ENCODE data around the gene TFB1M. TPM values are rescaled to one million over a fixed set of nuclear protein-coding genes. Genes with fewer than 3 reads are reported as not detected.
A peak's percentile ranks its signal among the peaks of the same experiment; 100 is the strongest.

Gene TFB1M
- total and polyA plus RNA-seq, 9 of the 15 experiments (the other 6 are each of a cell fraction or from before 2014, with no cell fraction given): 34.6 to 145 (median 40.4) TPM

DNA sequence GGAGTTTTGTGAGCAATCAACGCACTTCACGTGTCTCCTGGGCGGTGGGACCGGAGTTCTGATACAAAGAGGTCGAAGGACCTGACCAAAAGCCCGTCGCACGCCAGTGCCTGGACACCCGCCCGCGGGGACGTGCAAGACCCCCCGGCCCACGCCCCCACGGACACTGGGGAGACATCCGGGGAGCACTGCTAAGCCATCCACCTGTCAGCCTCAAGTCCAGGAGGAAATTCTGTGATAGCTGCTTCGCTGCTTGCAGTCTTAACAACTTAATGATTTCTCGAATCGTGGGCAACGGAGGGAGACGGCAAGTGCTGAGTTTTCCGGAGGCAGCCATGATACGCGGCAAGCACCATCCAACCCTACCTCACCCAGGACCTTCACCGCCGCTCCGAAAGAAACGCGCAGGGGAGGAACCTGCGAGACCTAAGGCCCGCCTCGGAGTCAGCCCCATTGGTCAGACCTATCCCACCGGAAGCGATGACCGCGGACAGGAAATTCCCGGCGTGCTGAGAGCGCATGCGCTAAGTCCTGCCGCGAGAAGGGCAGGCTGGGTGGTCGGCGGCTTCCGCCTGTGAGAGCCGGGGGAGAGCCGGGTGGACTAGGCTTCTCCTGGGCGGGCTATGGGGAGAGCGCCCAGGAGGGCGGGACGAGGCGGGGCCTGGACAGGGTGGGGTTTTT, at the start of gene TFB1M (continued):
- TF ChIP-seq POLR2AphosphoS5 (IDR thresholded peaks at IDR 0.05; ENCODE audit: control insufficient read depth, insufficient read depth, low read depth, low read length) (peak; percentile 87), ZNF586 (CRISPR knock-in tag; conservative IDR thresholded peaks at IDR 0.05) (no peak), SMARCA4 (IDR thresholded peaks at IDR 0.05) (peak; percentile 36; the same call in 1 of the 2 replicates), HDAC8 (tag; IDR thresholded peaks at IDR 0.05) (no peak), PHF8 (IDR thresholded peaks at IDR 0.05; ENCODE audit: borderline replicate concordance, low read length) (peak; percentile 93), HNRNPLL (IDR thresholded peaks at IDR 0.05; ENCODE audit: low read depth, low read length, poor library complexity, severe bottlenecking) (peak; percentile 86), RAD51 (IDR thresholded peaks at IDR 0.05; ENCODE audit: borderline replicate concordance, low read depth) (peak; percentile 8; the same call in 1 of the 2 replicates), ATF1 (CRISPR knock-in tag; IDR thresholded peaks at IDR 0.05) (no peak), ATF1 (tag; IDR thresholded peaks at IDR 0.05) (peak; percentile 54), TEAD4 (IDR thresholded peaks at IDR 0.05; ENCODE audit: low read length) (0 out of 2 replicates have a peak, but pooled peaks have one; percentile 5), TEAD4 (CRISPR knock-in tag; IDR thresholded peaks at IDR 0.05; ENCODE audit: borderline replicate concordance) (no peak), STAT5B (CRISPR knock-in tag; IDR thresholded peaks at IDR 0.05) (no peak), PPARD (CRISPR knock-in tag; IDR thresholded peaks at IDR 0.05) (no peak)
- TF ChIP-seq, protein P1, sequence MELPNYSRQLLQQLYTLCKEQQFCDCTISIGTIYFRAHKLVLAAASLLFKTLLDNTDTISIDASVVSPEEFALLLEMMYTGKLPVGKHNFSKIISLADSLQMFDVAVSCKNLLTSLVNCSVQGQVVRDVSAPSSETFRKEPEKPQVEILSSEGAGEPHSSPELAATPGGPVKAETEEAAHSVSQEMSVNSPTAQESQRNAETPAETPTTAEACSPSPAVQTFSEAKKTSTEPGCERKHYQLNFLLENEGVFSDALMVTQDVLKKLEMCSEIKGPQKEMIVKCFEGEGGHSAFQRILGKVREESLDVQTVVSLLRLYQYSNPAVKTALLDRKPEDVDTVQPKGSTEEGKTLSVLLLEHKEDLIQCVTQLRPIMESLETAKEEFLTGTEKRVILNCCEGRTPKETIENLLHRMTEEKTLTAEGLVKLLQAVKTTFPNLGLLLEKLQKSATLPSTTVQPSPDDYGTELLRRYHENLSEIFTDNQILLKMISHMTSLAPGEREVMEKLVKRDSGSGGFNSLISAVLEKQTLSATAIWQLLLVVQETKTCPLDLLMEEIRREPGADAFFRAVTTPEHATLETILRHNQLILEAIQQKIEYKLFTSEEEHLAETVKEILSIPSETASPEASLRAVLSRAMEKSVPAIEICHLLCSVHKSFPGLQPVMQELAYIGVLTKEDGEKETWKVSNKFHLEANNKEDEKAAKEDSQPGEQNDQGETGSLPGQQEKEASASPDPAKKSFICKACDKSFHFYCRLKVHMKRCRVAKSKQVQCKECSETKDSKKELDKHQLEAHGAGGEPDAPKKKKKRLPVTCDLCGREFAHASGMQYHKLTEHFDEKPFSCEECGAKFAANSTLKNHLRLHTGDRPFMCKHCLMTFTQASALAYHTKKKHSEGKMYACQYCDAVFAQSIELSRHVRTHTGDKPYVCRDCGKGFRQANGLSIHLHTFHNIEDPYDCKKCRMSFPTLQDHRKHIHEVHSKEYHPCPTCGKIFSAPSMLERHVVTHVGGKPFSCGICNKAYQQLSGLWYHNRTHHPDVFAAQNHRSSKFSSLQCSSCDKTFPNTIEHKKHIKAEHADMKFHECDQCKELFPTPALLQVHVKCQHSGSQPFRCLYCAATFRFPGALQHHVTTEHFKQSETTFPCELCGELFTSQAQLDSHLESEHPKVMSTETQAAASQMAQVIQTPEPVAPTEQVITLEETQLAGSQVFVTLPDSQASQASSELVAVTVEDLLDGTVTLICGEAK (IDR thresholded peaks at IDR 0.05): peak; percentile 93
- TF ChIP-seq, protein P1 (CRISPR knock-in tag; IDR thresholded peaks at IDR 0.05): no peak
- TF ChIP-seq, protein P2, sequence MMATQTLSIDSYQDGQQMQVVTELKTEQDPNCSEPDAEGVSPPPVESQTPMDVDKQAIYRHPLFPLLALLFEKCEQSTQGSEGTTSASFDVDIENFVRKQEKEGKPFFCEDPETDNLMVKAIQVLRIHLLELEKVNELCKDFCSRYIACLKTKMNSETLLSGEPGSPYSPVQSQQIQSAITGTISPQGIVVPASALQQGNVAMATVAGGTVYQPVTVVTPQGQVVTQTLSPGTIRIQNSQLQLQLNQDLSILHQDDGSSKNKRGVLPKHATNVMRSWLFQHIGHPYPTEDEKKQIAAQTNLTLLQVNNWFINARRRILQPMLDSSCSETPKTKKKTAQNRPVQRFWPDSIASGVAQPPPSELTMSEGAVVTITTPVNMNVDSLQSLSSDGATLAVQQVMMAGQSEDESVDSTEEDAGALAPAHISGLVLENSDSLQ (IDR thresholded peaks at IDR 0.05): peak; percentile 61
- TF ChIP-seq, protein P3, sequence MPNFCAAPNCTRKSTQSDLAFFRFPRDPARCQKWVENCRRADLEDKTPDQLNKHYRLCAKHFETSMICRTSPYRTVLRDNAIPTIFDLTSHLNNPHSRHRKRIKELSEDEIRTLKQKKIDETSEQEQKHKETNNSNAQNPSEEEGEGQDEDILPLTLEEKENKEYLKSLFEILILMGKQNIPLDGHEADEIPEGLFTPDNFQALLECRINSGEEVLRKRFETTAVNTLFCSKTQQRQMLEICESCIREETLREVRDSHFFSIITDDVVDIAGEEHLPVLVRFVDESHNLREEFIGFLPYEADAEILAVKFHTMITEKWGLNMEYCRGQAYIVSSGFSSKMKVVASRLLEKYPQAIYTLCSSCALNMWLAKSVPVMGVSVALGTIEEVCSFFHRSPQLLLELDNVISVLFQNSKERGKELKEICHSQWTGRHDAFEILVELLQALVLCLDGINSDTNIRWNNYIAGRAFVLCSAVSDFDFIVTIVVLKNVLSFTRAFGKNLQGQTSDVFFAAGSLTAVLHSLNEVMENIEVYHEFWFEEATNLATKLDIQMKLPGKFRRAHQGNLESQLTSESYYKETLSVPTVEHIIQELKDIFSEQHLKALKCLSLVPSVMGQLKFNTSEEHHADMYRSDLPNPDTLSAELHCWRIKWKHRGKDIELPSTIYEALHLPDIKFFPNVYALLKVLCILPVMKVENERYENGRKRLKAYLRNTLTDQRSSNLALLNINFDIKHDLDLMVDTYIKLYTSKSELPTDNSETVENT (CRISPR knock-in tag; IDR thresholded peaks at IDR 0.05): peak; percentile 62; the same call in 1 of the 2 replicates
